B cell (primary cell): ENCODE results near the gene RPS14. TPM values are rescaled to one million over a fixed set of nuclear protein-coding genes. Genes with fewer than 3 reads are reported as not detected.

Experiments used
- ATAC-seq: fragments of 200-7000 bp; cut with Tn5 transposase; one replicate; pipeline ENCODE4 v1.10.0; 2021; ENCODE audit warnings: low read depth, mild to moderate bottlenecking, moderate number of reproducible peaks, moderate library complexity
- CTCF ChIA-PET: fragments of 350-600 bp; sonication (Branson Sonifier 250); formaldehyde crosslinking; loops from one replicate; lab custom pipeline; 2021; ENCODE audit warnings: antibody characterized with exemption, inconsistent platforms; lab: Charles Lee
- POLR2A ChIA-PET: fragments of 350-600 bp; sonication (Branson Sonifier 250); formaldehyde crosslinking; loops from one replicate; lab custom pipeline; 2021; ENCODE audit warnings: antibody characterized with exemption; lab: Charles Lee
- DNase-seq: peaks from one replicate; pipeline ENCODE4 v3.0.0; 2013
- H2AFZ ChIP-seq: 2 replicates; pipeline ENCODE4 v1.6.1; 2012; ENCODE audit warnings: mild to moderate bottlenecking, low read depth, low read length; ENCODE audit not compliant: insufficient read depth, poor library complexity, severe bottlenecking
- H3K27ac ChIP-seq, 2 donors: 1 replicate in 1 of 2; 2 replicates in 1 of 2; pipeline ENCODE4 v1.5.1; 2012 to 2013; ENCODE audit warnings: low read length in 2 of 2, mild to moderate bottlenecking in 2 of 2, moderate library complexity in 1 of 2
- H3K27me3 ChIP-seq, 4 experiments: fragments of 200-600 bp in 1 of 4; sonication (generic) in 1 of 4; replicated peaks in 1 of 4; 1 replicate in 2 of 4; 2 replicates in 2 of 4; pipeline versions ENCODE4 v1.6.1 to v1.7.0; 2013 to 2016; ENCODE audit warnings: low read length in 3 of 4, mild to moderate bottlenecking in 2 of 4, mixed read lengths in 1 of 4, moderate library complexity in 1 of 4; ENCODE audit not compliant: insufficient read depth in 4 of 4, control insufficient read depth in 3 of 4; ENCODE audit errors: control extremely low read depth in 1 of 4
- H3K36me3 ChIP-seq, 2 experiments: replicated peaks in 1 of 2; 1 replicate in 1 of 2; 2 replicates in 1 of 2; pipeline versions ENCODE4 v1.6.1 to v1.7.1; 2013; ENCODE audit warnings: low read length in 1 of 2; ENCODE audit not compliant: insufficient read depth in 2 of 2, control insufficient read depth in 1 of 2; ENCODE audit errors: control extremely low read depth in 1 of 2, extremely low read depth in 1 of 2
- H3K4me1 ChIP-seq, 2 donors: fragments of 200-600 bp in 1 of 2; sonication (generic) in 1 of 2; 1 replicate in 1 of 2; 2 replicates in 1 of 2; pipeline versions ENCODE4 v1.5.1 to v1.6.1; 2013 to 2017; ENCODE audit warnings: low read length in 2 of 2; ENCODE audit not compliant: control insufficient read depth in 2 of 2, insufficient read depth in 2 of 2
- H3K4me2 ChIP-seq: replicated peaks from 2 replicates; pipeline ENCODE3; 2012; ENCODE audit warnings: mild to moderate bottlenecking, low read depth, low read length; ENCODE audit not compliant: poor library complexity, severe bottlenecking
- H3K4me3 ChIP-seq, 5 experiments: fragments of 200-600 bp in 1 of 5; sonication (generic) in 1 of 5; 1 replicate in 3 of 5; 2 replicates in 2 of 5; pipeline versions ENCODE4 v1.5.1 to v1.7.0; 2011 to 2016; ENCODE audit warnings: low read length in 4 of 5, mild to moderate bottlenecking in 4 of 5, low read depth in 2 of 5, control low read depth in 1 of 5, moderate library complexity in 1 of 5; ENCODE audit not compliant: insufficient read depth in 1 of 5; ENCODE audit errors: control extremely low read depth in 1 of 5, extremely low read depth in 1 of 5
- H3K79me2 ChIP-seq: fragments of 200-600 bp; sonication (generic); one replicate; pipeline ENCODE4 v1.6.0; 2016; ENCODE audit warnings: low read length; ENCODE audit not compliant: control insufficient read depth, insufficient read depth
- H3K9ac ChIP-seq: fragments of 200-600 bp; sonication (generic); 2 replicates; pipeline ENCODE4 v1.6.1; 2017; ENCODE audit warnings: mild to moderate bottlenecking, low read length, moderate library complexity
- H3K9me3 ChIP-seq, 3 donors: one replicate each; pipeline versions ENCODE4 v1.6.1 to v1.7.1; 2013; ENCODE audit warnings: low read length in 2 of 3; ENCODE audit not compliant: control insufficient read depth in 2 of 3, insufficient read depth in 1 of 3; ENCODE audit errors: control extremely low read depth in 1 of 3
- H4K20me1 ChIP-seq: 2 replicates; pipeline ENCODE4 v1.6.0; 2012; ENCODE audit warnings: mild to moderate bottlenecking, low read length; ENCODE audit not compliant: insufficient read depth, control insufficient read depth, poor library complexity, severe bottlenecking
- H3K27ac Mint-ChIP-seq: one replicate; pipeline ENCODE4 v1.8.0; 2021; ENCODE audit warnings: mixed read lengths
- H3K27me3 Mint-ChIP-seq: one replicate; pipeline ENCODE4 v1.8.0; 2021; ENCODE audit warnings: mixed read lengths
- H3K4me1 Mint-ChIP-seq: one replicate; pipeline ENCODE4 v1.8.0; 2021; ENCODE audit warnings: mixed read lengths
- H3K4me3 Mint-ChIP-seq: one replicate; pipeline ENCODE4 v1.8.0; 2021; ENCODE audit warnings: mixed read lengths
- H3K9me3 Mint-ChIP-seq: one replicate; pipeline ENCODE4 v1.8.0; 2022; ENCODE audit warnings: mixed read lengths; ENCODE audit not compliant: insufficient read depth
- CTCF ChIP-seq: fragments of 200-600 bp; IDR thresholded peaks from one replicate; pipeline ENCODE4 v1.8.0; 2022; ENCODE audit warnings: antibody characterized with exemption, mild to moderate bottlenecking
- EZH2 ChIP-seq: IDR thresholded peaks from 2 replicates; pipeline ENCODE4 v1.6.1; 2012; ENCODE audit warnings: borderline replicate concordance, low read depth, mild to moderate bottlenecking, moderate library complexity, low read length; ENCODE audit not compliant: insufficient read depth, poor library complexity, severe bottlenecking
- WGBS: methylation state at CpG from one replicate; pipeline ENCODE4 v1.1.5; 2013; ENCODE audit warnings: missing lambda C conversion rate; ENCODE audit not compliant: insufficient coverage; 5-methylcytosine and 5-hydroxymethylcytosine counted together
- intact Hi-C: fragments of 100-400 bp; cut with micrococcal nuclease; formaldehyde crosslinking; loops from one replicate; pipeline ENCODE4 v1.10.0; 2022
- polyA plus RNA-seq: library from polyadenylated mRNA; depleted of rRNA; stranded (reverse); fragments of >200 nt; gene quantifications from 2 replicates; pipeline ENCODE4 v1.2.3, GENCODE V29; 2012
- total RNA-seq, 2 donors: library from RNA; stranded (reverse); fragments of 120-200 nt in 1 of 2; gene quantifications; 1 replicate in 1 of 2; 2 replicates in 1 of 2; pipeline versions ENCODE4 v1.2.3 to v1.2.4, GENCODE V29; 2013 to 2022

The RPS14 gene
- total and polyA plus RNA-seq, 2 donors (not counting 1 experiment from before 2014, with no cell fraction given) = 3,740 to 6,881 TPM

GRCh38 chr5:150458802-150459557, 9.4 kb upstream of the RPS14 start:
- H3K4me1 Mint-ChIP-seq = peaks cover 39% of the 10 kb centered on the region
- H3K27ac Mint-ChIP-seq = peak overlapping the region; percentile 63
- Histone ChIP-seq H3K79me2 (no peaks in the 10 kb centered on the region), H2AFZ (peak overlapping the region; percentile 33), H3K4me1 (peaks cover 31 to 44% of the 10 kb centered on the region in 2 donors), H4K20me1 (no peaks in the 10 kb centered on the region), H3K4me2 (peak overlapping the region; percentile 71), H3K9ac (no peak overlapping the region), H3K27ac (no peak overlapping the region), H3K4me3 (peak overlapping the region in 1 of 5 experiments; percentile 17), H3K36me3 (no peaks in the 10 kb centered on the region), H3K27me3 (no peaks in the 10 kb centered on the region), H3K9me3 (no peaks in the 10 kb centered on the region)
- intact Hi-C loops = loop anchor here (1.0 to 10.0 kb wide), 3 partner anchors 85 to 198 kb away; no protein-coding TSS in a partner anchor
- POLR2A ChIA-PET = interaction anchor here (0.6 to 0.7 kb wide), 5 partner anchors 28 to 705 kb away, joined by 3 to 12 read pairs (median 6); no protein-coding TSS in a partner anchor
- TF ChIP-seq EZH2 = no peak
- peak; percentile 81 for TF ChIP-seq CTCF
- WGBS = 32% methylated on average over 23 of the region's 36 CpGs
- DNase-seq = peak; percentile 86
- CTCF ChIA-PET = interaction anchor here (0.6 to 7.3 kb wide), 25 partner anchors 9 to 387 kb away, joined by 3 to 126 read pairs (median 4); partner anchors contain the start of genes IRGM, RBM22, RPS14 and SMIM3
- H3K4me3 Mint-ChIP-seq = peak overlapping the region; percentile 32
- H3K27me3 Mint-ChIP-seq = no peaks in the 10 kb centered on the region
- H3K9me3 Mint-ChIP-seq = no peaks in the 10 kb centered on the region
- peak; percentile 92 for ATAC-seq
